HepG2 (cell line): ENCODE measurements around the gene GABARAPL2. TPM values are rescaled to one million over a fixed set of nuclear protein-coding genes. Genes with fewer than 3 reads are reported as not detected.
A peak's percentile ranks its signal among the peaks of the same experiment; 100 is the strongest.

Experiments used
- ADNP ChIP-seq: sonication (generic); formaldehyde crosslinking; IDR thresholded peaks from 2 replicates; pipeline ENCODE4 v1.4.0; 2020; ENCODE audit warnings: missing genetic modification reagents
- AHDC1 ChIP-seq: sonication (generic); formaldehyde crosslinking; IDR thresholded peaks from 2 replicates; pipeline ENCODE4 v1.5.1; 2020; ENCODE audit warnings: mild to moderate bottlenecking, missing genetic modification reagents, borderline replicate concordance
- ARID2 ChIP-seq: sonication (generic); formaldehyde crosslinking; IDR thresholded peaks from 2 replicates; pipeline ENCODE4 v1.8.1; 2022; ENCODE audit warnings: mild to moderate bottlenecking, missing genetic modification reagents, borderline replicate concordance
- ARID3A ChIP-seq: IDR thresholded peaks from 2 replicates; pipeline ENCODE4 v1.6.1; 2012; ENCODE audit warnings: low read depth, low read length, improper control_type of control experiment
- ARNTL ChIP-seq: sonication (generic); formaldehyde crosslinking; IDR thresholded peaks from 2 replicates; pipeline ENCODE4 v1.4.0; 2020; ENCODE audit warnings: mild to moderate bottlenecking, missing genetic modification reagents
- CEBPG ChIP-seq: IDR thresholded peaks from 2 replicates; pipeline ENCODE4 v1.6.1; 2016
- CEBPZ ChIP-seq: IDR thresholded peaks from 2 replicates; pipeline ENCODE4 v1.6.1; 2012; ENCODE audit warnings: low read length, improper control_type of control experiment
- CERS6 ChIP-seq: sonication (generic); formaldehyde crosslinking; IDR thresholded peaks from 2 replicates; pipeline ENCODE4 v1.5.0; 2020; ENCODE audit warnings: missing genetic modification reagents
- MEIS2 ChIP-seq: sonication (generic); formaldehyde crosslinking; IDR thresholded peaks from 2 replicates; pipeline ENCODE4 v1.9.0; 2021; ENCODE audit warnings: mild to moderate bottlenecking, missing genetic modification reagents
- PCBP1 ChIP-seq: fragments of 200-400 bp; formaldehyde crosslinking; IDR thresholded peaks from 2 replicates; pipeline ENCODE4 v1.6.1; 2017; ENCODE audit warnings: mild to moderate bottlenecking, low read depth, low read length, borderline replicate concordance
- PRDM4 ChIP-seq: sonication (generic); formaldehyde crosslinking; IDR thresholded peaks from 2 replicates; pipeline ENCODE4 v1.9.0; 2021; ENCODE audit warnings: missing genetic modification reagents, borderline replicate concordance
- SAP130 ChIP-seq: IDR thresholded peaks from 2 replicates; pipeline ENCODE4 v1.6.1; 2016; ENCODE audit warnings: low read depth
- XBP1 ChIP-seq: sonication (generic); formaldehyde crosslinking; IDR thresholded peaks from 2 replicates; pipeline ENCODE4 v1.5.0; 2020; ENCODE audit warnings: missing genetic modification reagents
- polyA plus RNA-seq, 8 experiments: library from polyadenylated mRNA; depleted of rRNA in 3 of 8; stranded (reverse) in 7 of 8; unstranded in 1 of 8; fragments of >200 nt; fragmentation: Illumina TruSeq in 4 of 8; extraction: Trizol in 4 of 8; gene quantifications; 2 replicates each; pipeline versions ENCODE4 v1.2.1 to v1.2.3, GENCODE V29; 2011 to 2016; ENCODE audit warnings: low read depth in 4 of 8, missing spikeins in 1 of 8, mixed read lengths in 1 of 8; ENCODE audit not compliant: insufficient read depth in 1 of 8
- total RNA-seq, 5 experiments: library from RNA; depleted of rRNA; stranded (reverse); fragments of >200 nt; fragmentation: Illumina TruSeq; extraction: Trizol; gene quantifications; 2 replicates each; pipeline ENCODE4 v1.2.3, GENCODE V29; 2016; ENCODE audit warnings: low read depth in 1 of 5

Gene GABARAPL2
- total and polyA plus RNA-seq, 2 of the 13 experiments (the other 11 are each of a cell fraction or from before 2014, with no cell fraction given): 76.4 to 83.0 TPM

- TF ChIP-seq ARID3A (0 out of 2 replicates have a peak, but pooled peaks have one; percentile 8), MEIS2 (CRISPR knock-in tag) (0 out of 2 replicates have a peak, but pooled peaks have one; percentile 53), CEBPZ (no peak), ADNP (CRISPR knock-in tag) (no peak), PRDM4 (no peak), SAP130 (CRISPR knock-in tag) (peak; percentile 49; the same call in 1 of the 2 replicates), XBP1 (CRISPR knock-in tag) (no peak), PCBP1 (no peak), AHDC1 (CRISPR knock-in tag) (0 out of 2 replicates have a peak, but pooled peaks have one; percentile 42), ARNTL (CRISPR knock-in tag) (peak; percentile 44; the same call in 1 of the 2 replicates), CEBPG (CRISPR knock-in tag) (peak; percentile 38; the same call in 1 of the 2 replicates), CERS6 (no peak), ARID2 (no peak)
Observed at GRCh38 chr16:75593825-75594820, 27.9 kb downstream of the GABARAPL2 start (continued).
